GM12892 (cell line): ENCODE measurements around the gene USP21.

Experiments
- DNase-seq: peaks from one replicate; pipeline ENCODE4 v3.0.0; 2011; ENCODE audit not compliant: insufficient read length
- FAIRE-seq: peaks from 2 replicates; lab custom pipeline; 2011; peaks lifted over from hg19 to GRCh38; lab: Jason Lieb, UNC
- POLR2A ChIP-seq: IDR thresholded peaks from 2 replicates; pipeline ENCODE4 v1.6.1; 2011; ENCODE audit warnings: low read depth, low read length, control low read depth
- POLR2AphosphoS5 ChIP-seq: IDR thresholded peaks from 2 replicates; pipeline ENCODE4 v1.6.1; 2011; ENCODE audit warnings: low read depth, low read length, control low read depth
- TAF1 ChIP-seq: IDR thresholded peaks from 2 replicates; pipeline ENCODE4 v1.6.1; 2011; ENCODE audit warnings: low read depth, mild to moderate bottlenecking, control low read depth, low read length, borderline replicate concordance

USP21 gene

DNA sequence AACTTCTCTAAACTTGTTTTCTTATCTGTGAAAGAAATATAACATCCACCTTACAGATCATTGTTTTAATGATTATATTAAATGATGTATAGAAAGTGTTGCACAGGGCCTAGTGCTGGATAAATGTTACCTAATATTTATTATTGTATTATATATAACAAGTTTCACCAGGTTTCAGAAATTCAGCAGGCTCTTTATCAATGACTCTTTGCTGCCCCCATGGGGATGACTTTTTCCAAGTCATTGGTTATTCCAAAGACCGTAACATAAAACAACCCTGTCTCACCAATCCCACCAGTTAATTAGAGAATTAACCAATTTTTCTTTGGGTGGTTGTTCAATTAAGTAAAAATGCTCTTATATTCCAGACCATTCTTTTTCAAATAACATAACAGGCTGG is 19.5 kb upstream of the USP21 start:
- DNase-seq (no peak), FAIRE-seq (no peak)
- TF ChIP-seq POLR2A (no peak), POLR2AphosphoS5 (no peak), TAF1 (no peak)

- DNase-seq (no peak), FAIRE-seq (no peak)
- TF ChIP-seq POLR2AphosphoS5 (no peak), TAF1 (no peak), POLR2A (no peak)
Observed at GRCh38 chr1:161140755-161141400, 18.4 kb upstream of the USP21 start.

- DNase-seq (no peak), FAIRE-seq (no peak)
- TF ChIP-seq POLR2AphosphoS5 (no peak), TAF1 (no peak), POLR2A (no peak)
Observed at GRCh38 chr1:161145832-161146231, 13.5 kb upstream of the USP21 start.

GRCh38 chr1:161153176-161153575 is 6.1 kb upstream of the USP21 start:
- FAIRE-seq = no peak
- TF ChIP-seq POLR2A (no peak), POLR2AphosphoS5 (no peak), TAF1 (no peak)
- no peak for DNase-seq

DNA sequence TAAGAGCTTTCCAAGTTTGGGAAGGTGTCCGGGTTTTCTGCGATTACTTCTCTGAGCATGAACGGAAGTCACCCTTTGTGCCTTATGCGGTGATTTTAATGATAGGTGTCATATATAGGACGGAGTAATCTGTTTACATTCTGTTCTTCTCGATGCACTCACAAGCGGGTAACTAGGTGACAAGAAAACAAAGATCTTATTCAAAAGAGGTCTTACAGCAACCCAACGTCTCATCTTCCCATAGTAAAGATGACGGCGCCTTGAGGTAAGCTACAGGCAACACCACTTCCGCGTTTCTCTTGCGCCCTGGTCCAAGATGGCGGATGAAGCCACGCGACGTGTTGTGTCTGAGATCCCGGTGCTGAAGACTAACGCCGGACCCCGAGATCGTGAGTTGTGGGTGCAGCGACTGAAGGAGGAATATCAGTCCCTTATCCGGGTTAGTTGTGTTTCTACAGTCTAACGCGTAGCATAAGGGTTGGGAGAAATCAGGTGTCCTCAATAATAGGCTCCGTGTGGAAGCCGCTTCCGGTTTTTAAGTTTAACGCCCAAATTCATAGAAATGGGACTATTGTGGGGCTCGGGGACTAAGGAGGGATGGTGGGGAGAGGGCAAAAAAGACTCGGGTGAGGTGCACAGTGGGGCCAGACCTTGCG is 5.5 kb upstream of the USP21 start, which contains the start of gene UFC1:
Gene UFC1 (plus strand): TSS at position 297 of the 656 bp plus-strand sequence. CDS start 20 bp downstream, at position 317.
- peak; percentile 93 for FAIRE-seq
- peak; percentile 84 for DNase-seq
- TF ChIP-seq TAF1 (peak; percentile 82), POLR2A (peak; percentile 95), POLR2AphosphoS5 (peak; percentile 91)

DNA sequence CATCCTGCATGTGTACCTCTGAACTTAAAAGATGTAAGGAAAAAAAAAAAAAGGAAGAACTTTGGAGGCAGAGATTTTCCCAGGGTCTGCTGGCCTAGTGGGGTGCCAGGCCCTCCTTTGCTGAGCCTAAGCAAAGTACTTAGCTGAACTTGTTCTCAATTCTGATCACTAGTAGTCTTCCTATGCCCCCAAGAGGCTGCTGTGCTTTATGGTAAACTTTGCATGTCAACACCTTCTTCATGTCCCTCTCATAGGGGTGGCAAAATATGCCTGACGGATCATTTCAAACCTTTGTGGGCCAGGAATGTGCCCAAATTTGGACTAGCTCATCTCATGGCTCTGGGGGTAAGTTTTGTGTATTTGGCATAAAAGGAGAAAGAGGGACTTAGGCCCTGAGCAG is 1.4 kb upstream of the USP21 start:
- FAIRE-seq = no peak
- no peak for DNase-seq
- TF ChIP-seq POLR2AphosphoS5 (no peak), TAF1 (no peak), POLR2A (no peak)

GRCh38 chr1:161158316-161159010 is 837 bp upstream of the USP21 start:
- DNase-seq = no peak
- no peak for FAIRE-seq

DNA sequence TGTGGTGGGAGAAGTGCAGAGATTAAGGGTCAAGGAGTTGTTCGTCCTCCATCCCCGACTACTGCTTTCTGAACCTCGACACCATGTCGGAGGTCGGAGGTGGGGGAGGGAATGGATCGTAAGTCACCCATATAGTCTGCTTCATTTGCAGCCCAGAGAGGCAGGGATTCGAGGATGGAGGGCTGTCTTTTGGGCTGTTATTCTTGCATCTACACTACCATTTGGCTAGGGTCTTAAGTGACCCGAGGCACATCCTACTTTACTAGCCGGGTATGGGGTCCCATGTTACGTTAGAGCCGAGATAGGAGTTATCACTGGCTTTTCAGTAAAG is 578 bp downstream of the USP21 start:
- TF ChIP-seq POLR2AphosphoS5 = no peak
- no peak for TF ChIP-seq POLR2A
- no peak for TF ChIP-seq TAF1
- DNase-seq (no peak), FAIRE-seq (peak; percentile 24)

More at GRCh38 chr1:161158316-161159010, 837 bp upstream of the USP21 start:
- TF ChIP-seq TAF1 (no peak), POLR2A (no peak), POLR2AphosphoS5 (no peak)

DNA sequence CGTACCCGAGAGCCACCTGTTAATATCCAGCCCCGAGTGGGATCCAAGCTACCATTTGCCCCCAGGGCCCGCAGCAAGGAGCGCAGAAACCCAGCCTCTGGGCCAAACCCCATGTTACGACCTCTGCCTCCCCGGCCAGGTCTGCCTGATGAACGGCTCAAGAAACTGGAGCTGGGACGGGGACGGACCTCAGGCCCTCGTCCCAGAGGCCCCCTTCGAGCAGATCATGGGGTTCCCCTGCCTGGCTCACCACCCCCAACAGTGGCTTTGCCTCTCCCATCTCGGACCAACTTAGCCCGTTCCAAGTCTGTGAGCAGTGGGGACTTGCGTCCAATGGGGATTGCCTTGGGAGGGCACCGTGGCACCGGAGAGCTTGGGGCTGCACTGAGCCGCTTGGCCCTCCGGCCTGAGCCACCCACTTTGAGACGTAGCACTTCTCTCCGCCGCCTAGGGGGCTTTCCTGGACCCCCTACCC is 1.4 kb downstream of the USP21 start:
- no peak for TF ChIP-seq POLR2AphosphoS5
- no peak for TF ChIP-seq TAF1
- TF ChIP-seq POLR2A = no peak
- DNase-seq = no peak
- FAIRE-seq = no peak

DNA sequence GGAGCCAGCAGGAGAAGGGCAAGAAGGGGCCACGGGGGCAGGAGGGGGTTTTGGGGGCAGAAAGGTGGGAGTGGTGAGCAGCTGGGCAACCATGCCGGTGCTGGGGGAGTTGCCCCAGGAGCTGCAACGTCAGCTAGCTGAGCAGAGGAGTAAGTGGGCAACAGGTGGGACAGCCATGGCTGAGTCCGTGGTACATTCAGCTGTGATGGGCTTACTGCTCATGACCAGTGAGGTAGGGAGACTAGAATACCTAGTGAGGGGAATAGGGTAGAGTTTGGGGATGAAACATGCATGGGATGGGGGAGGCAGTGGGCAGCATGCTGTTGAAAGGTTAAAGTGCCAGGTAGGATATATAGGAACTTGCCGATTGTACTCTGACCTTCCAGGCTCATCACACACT is 2.4 kb downstream of the USP21 start:
- TF ChIP-seq POLR2AphosphoS5 (no peak), POLR2A (no peak), TAF1 (no peak)
- no peak for FAIRE-seq

DNA sequence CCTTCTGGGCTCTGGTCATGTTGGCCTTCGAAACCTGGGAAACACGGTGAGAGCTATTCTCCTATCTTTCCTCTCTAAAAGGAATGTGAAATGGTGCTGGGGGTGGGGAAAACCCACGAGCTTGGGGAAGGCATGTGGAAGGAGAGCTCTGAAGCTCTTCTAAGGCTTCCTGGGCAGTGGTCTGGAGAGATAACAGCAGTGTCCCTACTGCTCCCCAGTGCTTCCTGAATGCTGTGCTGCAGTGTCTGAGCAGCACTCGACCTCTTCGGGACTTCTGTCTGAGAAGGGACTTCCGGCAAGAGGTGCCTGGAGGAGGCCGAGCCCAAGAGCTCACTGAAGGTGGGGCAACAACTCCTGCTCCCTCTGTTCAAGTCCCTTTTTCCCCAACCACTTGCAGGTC is 2.8 kb downstream of the USP21 start:
- TF ChIP-seq POLR2AphosphoS5 (no peak), POLR2A (no peak), TAF1 (no peak)
- FAIRE-seq (no peak), DNase-seq (no peak)

More for the DNA sequence above, 2.4 kb downstream of the USP21 start:
- no peak for DNase-seq

- DNase-seq (no peak), FAIRE-seq (no peak)
- no peak for TF ChIP-seq TAF1
- TF ChIP-seq POLR2A = no peak
- TF ChIP-seq POLR2AphosphoS5 = no peak
Observed at GRCh38 chr1:161162806-161163205, 3.5 kb downstream of the USP21 start.
